ENCODE results near the gene SDHB.

DNA sequence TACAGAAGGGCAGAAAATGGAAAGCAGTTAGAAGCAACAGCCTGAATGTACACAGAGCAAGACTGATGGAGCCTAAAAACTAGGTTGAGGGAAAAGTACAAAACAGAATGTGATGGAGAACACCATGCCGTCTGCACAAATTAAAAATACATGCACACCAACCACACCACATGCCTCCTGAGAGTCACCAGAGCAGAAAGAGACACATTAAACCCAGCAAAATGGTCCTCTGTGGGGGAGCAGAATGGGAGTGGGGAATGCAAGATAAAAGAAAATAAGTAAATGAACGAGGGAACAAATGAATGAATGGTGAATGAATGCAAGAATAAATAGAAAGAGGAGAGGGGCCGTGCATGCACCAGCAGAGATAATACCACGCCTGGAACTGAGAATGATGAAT is 41.3 kb upstream of the SDHB start:
- TF ChIP-seq, protein P1, sequence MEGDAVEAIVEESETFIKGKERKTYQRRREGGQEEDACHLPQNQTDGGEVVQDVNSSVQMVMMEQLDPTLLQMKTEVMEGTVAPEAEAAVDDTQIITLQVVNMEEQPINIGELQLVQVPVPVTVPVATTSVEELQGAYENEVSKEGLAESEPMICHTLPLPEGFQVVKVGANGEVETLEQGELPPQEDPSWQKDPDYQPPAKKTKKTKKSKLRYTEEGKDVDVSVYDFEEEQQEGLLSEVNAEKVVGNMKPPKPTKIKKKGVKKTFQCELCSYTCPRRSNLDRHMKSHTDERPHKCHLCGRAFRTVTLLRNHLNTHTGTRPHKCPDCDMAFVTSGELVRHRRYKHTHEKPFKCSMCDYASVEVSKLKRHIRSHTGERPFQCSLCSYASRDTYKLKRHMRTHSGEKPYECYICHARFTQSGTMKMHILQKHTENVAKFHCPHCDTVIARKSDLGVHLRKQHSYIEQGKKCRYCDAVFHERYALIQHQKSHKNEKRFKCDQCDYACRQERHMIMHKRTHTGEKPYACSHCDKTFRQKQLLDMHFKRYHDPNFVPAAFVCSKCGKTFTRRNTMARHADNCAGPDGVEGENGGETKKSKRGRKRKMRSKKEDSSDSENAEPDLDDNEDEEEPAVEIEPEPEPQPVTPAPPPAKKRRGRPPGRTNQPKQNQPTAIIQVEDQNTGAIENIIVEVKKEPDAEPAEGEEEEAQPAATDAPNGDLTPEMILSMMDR (IDR thresholded peaks at IDR 0.05; ENCODE audit: insufficient read depth, low read length, poor library complexity, severe bottlenecking), result no peak
- TF ChIP-seq EZH2phosphoT487 (conservative IDR thresholded peaks at IDR 0.05; ENCODE audit: low read length), result no peak
